Measurements from ENCODE around the gene PAX5. TPM values are rescaled to one million over a fixed set of nuclear protein-coding genes. Genes with fewer than 3 reads are reported as not detected.

PAX5 gene
- total RNA-seq, 2 experiments from 2014 or later, result 0.21 to 0.27 TPM

- H3K27me3 Mint-ChIP-seq (ENCODE audit: low read depth), result peaks cover 19% of the 10 kb centered on the region
- CTCF ChIA-PET, result interaction anchor here (1.0 kb wide), 1 partner anchor 87 kb away, joined by 3 read pairs; no protein-coding TSS in a partner anchor
- no peak overlapping the region for H3K27ac Mint-ChIP-seq
- no peaks in the 10 kb centered on the region for H3K36me3 Mint-ChIP-seq (ENCODE audit: low read depth)
- H3K4me1 Mint-ChIP-seq (ENCODE audit: low read depth), result peaks cover 4% of the 10 kb centered on the region
- intact Hi-C loops (cut with micrococcal nuclease), result no loop called here
- H3K4me3 Mint-ChIP-seq, result no peak overlapping the region
- DNase-seq, result no peak
- no peaks in the 10 kb centered on the region for H3K9me3 Mint-ChIP-seq
These were observed 218.3 kb downstream of the PAX5 start for GRCh38 chr9:36815566-36816348.

DNA sequence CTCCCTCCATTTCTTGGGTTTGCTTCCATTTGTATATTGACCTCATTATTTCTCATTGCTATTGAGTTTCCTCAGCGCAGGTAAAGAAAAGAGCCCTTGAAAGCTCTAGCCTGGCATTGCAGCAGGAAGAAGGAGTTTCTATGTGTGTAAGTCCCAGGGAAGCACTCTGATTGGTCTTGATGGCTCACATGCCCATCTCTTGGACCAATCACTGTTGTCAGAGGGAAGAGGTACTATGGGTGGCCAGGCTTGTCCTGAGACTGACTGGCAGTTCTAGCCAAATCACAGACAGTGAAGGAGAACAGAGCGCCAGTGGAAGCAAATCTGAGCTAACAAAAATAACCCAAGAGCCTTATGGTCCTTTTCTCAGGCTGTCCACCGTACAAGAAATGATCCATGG is 219.0 kb downstream of the PAX5 start:
- CTCF ChIA-PET, result interaction anchor here (1.0 kb wide), 1 partner anchor 86 kb away, joined by 3 read pairs; no protein-coding TSS in a partner anchor

GRCh38 chr9:36813154-36813553 is 220.9 kb downstream of the PAX5 start:
- DNase-seq, result no peak
- Mint-ChIP-seq H3K4me1 (ENCODE audit: low read depth) (no peaks in the 10 kb centered on the region), H3K36me3 (ENCODE audit: low read depth) (no peaks in the 10 kb centered on the region), H3K27ac (no peak overlapping the region), H3K27me3 (ENCODE audit: low read depth) (peaks cover 9% of the 10 kb centered on the region), H3K9me3 (no peaks in the 10 kb centered on the region), H3K4me3 (no peak overlapping the region)
- intact Hi-C loops (cut with micrococcal nuclease), result no loop called here
- CTCF ChIA-PET, result no interaction called here

More for the DNA sequence above, 219.0 kb downstream of the PAX5 start:
- Mint-ChIP-seq H3K4me3 (no peak overlapping the region), H3K9me3 (no peaks in the 10 kb centered on the region), H3K27me3 (ENCODE audit: low read depth) (peaks cover 17% of the 10 kb centered on the region), H3K27ac (no peak overlapping the region), H3K4me1 (ENCODE audit: low read depth) (peaks cover 4% of the 10 kb centered on the region), H3K36me3 (ENCODE audit: low read depth) (no peaks in the 10 kb centered on the region)
- DNase-seq, result no peak
- intact Hi-C loops (cut with micrococcal nuclease), result no loop called here

DNA sequence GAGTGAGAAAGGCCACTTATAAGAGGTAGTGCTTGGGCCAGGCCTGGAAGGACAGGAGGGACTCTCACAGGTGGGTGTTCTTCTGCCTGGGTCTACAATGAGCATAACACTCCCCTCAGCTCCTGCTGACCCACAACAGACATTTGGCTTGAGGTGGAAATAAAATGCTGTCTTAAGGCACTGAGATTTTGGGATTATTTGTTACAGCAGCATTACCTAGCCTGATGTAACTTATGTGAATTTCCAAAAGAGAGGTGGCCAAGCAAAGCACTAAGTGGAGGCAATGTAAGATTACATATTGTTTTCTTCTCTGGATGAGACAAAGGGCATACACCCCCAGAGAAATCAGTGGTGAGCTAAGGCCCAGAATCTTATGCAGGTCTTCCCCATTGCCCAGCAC is 221.5 kb downstream of the PAX5 start:
- Mint-ChIP-seq H3K27ac (no peak overlapping the region), H3K4me1 (ENCODE audit: low read depth) (no peaks in the 10 kb centered on the region), H3K27me3 (ENCODE audit: low read depth) (peaks cover 5% of the 10 kb centered on the region), H3K4me3 (no peak overlapping the region), H3K36me3 (ENCODE audit: low read depth) (no peaks in the 10 kb centered on the region), H3K9me3 (no peaks in the 10 kb centered on the region)
- DNase-seq, result no peak
- CTCF ChIA-PET, result no interaction called here
- intact Hi-C loops (cut with micrococcal nuclease), result no loop called here

DNA sequence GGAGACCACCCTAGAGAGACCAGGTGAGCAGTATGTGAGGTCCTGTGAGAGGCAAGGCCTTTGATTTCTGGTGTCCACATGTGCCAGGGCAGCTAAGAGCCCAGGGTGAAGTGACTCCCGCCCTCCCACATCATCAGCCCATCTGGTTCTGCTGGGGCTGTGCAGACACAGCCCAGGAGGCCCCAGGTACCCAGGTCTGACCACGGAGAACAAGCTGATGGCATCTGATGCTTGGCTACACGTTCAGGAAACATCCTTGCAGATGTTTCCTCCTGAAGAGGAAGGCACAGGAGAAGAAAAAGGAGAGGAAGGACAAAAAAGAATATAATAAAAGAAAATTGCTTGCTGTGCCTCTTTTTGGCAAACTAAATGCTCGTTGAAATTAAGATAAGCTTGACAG is 225.8 kb downstream of the PAX5 start:
- DNase-seq, result no peak
- no peaks in the 10 kb centered on the region for H3K9me3 Mint-ChIP-seq
- H3K4me3 Mint-ChIP-seq, result no peak overlapping the region
- no peaks in the 10 kb centered on the region for H3K36me3 Mint-ChIP-seq (ENCODE audit: low read depth)
- H3K27me3 Mint-ChIP-seq (ENCODE audit: low read depth), result no peaks in the 10 kb centered on the region
- intact Hi-C loops (cut with micrococcal nuclease), result no loop called here
- H3K27ac Mint-ChIP-seq, result no peak overlapping the region
- CTCF ChIA-PET, result no interaction called here
- no peaks in the 10 kb centered on the region for H3K4me1 Mint-ChIP-seq (ENCODE audit: low read depth)

DNA sequence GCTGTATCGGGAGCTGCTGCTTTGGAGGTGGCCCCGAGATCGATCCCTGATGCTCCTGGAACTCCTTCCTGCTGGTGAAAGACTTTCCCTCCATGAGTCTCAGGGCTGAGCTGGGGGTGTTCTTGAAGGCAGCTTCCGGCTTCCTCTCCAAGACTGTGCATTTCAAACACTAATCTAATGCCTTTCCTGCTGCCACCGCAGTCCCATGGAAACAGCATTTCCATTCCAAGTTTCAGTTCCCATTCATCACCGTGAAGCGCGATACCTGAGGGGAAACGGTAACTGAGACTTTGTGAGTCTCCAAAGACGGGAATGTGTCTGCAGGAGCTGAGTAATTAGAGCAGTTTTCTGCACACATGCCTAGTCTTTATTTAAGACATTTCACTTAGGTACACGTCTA is 230.1 kb downstream of the PAX5 start:
- intact Hi-C loops (cut with micrococcal nuclease), result no loop called here
- H3K36me3 Mint-ChIP-seq (ENCODE audit: low read depth), result no peaks in the 10 kb centered on the region
- H3K27ac Mint-ChIP-seq, result no peak overlapping the region
- no peak for DNase-seq
- H3K4me3 Mint-ChIP-seq, result no peak overlapping the region
- H3K4me1 Mint-ChIP-seq (ENCODE audit: low read depth), result no peaks in the 10 kb centered on the region
- CTCF ChIA-PET, result interaction anchor here (2.1 kb wide), 1 partner anchor 70 kb away, joined by 6 read pairs; no protein-coding TSS in a partner anchor
- no peaks in the 10 kb centered on the region for H3K9me3 Mint-ChIP-seq
- no peaks in the 10 kb centered on the region for H3K27me3 Mint-ChIP-seq (ENCODE audit: low read depth)

DNA sequence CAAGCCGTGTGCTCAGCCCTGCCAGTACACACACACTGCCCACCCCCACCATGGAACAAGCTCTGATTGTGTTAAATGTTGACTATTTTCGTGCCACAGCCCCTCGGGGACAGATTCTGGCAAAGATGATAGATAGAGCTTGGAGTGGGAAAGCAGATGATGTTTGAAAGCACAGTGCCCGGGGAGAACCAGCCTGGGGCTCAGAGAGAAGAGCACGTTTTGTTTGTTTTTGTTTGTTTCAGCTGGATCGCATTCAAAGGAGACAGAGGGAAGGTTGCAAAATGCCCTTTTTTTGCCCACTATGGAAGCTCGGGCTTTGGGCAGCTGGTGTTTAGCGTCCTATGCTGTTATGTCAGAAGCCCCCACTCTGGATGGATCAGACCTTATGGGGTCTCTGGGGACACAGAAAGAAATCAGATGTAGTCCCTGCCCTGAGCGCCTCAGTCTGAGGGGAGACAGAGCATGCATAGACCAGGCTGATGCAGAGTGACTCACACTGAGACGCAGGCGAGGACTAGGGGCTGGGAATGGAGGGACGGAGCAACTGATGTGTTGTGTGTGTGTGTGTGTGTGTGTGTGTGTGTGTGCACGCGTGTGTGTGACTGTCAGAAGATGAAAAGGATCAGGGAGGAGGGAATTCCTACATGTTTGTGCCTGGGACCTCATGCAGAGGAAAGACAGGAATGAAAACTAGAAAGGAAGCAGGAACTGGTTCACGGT is 231.7 kb downstream of the PAX5 start:
- DNase-seq, result no peak
- no peaks in the 10 kb centered on the region for H3K36me3 Mint-ChIP-seq (ENCODE audit: low read depth)
- no peaks in the 10 kb centered on the region for H3K9me3 Mint-ChIP-seq
- no peak overlapping the region for H3K27ac Mint-ChIP-seq
- no peak overlapping the region for H3K4me3 Mint-ChIP-seq
- intact Hi-C loops (cut with micrococcal nuclease), result no loop called here
- no peaks in the 10 kb centered on the region for H3K27me3 Mint-ChIP-seq (ENCODE audit: low read depth)
- CTCF ChIA-PET, result no interaction called here
- no peaks in the 10 kb centered on the region for H3K4me1 Mint-ChIP-seq (ENCODE audit: low read depth)

DNA sequence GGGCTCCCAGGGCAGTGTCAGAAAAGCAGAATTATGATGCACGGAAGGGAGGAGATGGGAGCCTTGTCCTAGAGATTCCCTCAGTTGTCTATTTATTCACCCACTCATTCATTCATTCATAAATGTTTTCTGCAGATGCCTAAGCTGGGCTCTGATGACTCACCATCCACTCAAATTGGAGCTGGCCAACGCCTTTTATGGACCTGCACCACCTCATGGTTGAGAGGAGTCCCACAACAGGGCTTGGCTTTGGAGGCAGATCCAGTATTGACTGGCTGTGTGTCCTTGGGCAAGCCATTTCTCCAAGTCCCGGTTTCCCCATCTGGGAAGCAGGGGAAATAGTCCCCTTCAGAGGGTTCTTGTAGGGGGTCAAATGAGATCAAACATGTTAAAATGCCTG is 233.6 kb downstream of the PAX5 start:
- H3K36me3 Mint-ChIP-seq (ENCODE audit: low read depth), result no peaks in the 10 kb centered on the region
- DNase-seq, result no peak
- H3K27me3 Mint-ChIP-seq (ENCODE audit: low read depth), result no peaks in the 10 kb centered on the region
- intact Hi-C loops (cut with micrococcal nuclease), result no loop called here
- no peaks in the 10 kb centered on the region for H3K9me3 Mint-ChIP-seq
- no peak overlapping the region for H3K4me3 Mint-ChIP-seq
- CTCF ChIA-PET, result interaction anchor here (0.6 kb wide), 1 partner anchor 208 kb away, joined by 4 read pairs; no protein-coding TSS in a partner anchor
- no peaks in the 10 kb centered on the region for H3K4me1 Mint-ChIP-seq (ENCODE audit: low read depth)
- H3K27ac Mint-ChIP-seq, result no peak overlapping the region

GRCh38 chr9:36798350-36799065 is 235.6 kb downstream of the PAX5 start:
- intact Hi-C loops (cut with micrococcal nuclease), result no loop called here
- no peak for DNase-seq
- no peaks in the 10 kb centered on the region for H3K27me3 Mint-ChIP-seq (ENCODE audit: low read depth)
- no peak overlapping the region for H3K27ac Mint-ChIP-seq
- no peak overlapping the region for H3K4me3 Mint-ChIP-seq
- CTCF ChIA-PET, result interaction anchor here (0.6 to 0.8 kb wide), 2 partner anchors 36 to 858 kb away, joined by 3 read pairs; no protein-coding TSS in a partner anchor
- no peaks in the 10 kb centered on the region for H3K36me3 Mint-ChIP-seq (ENCODE audit: low read depth)
- peaks cover 4% of the 10 kb centered on the region for H3K9me3 Mint-ChIP-seq
- H3K4me1 Mint-ChIP-seq (ENCODE audit: low read depth), result no peaks in the 10 kb centered on the region

- H3K27ac Mint-ChIP-seq, result no peak overlapping the region
- DNase-seq, result no peak
- no peak overlapping the region for H3K4me3 Mint-ChIP-seq
- no peaks in the 10 kb centered on the region for H3K27me3 Mint-ChIP-seq (ENCODE audit: low read depth)
- CTCF ChIA-PET, result no interaction called here
- no peaks in the 10 kb centered on the region for H3K4me1 Mint-ChIP-seq (ENCODE audit: low read depth)
- peaks cover 8% of the 10 kb centered on the region for H3K9me3 Mint-ChIP-seq
- H3K36me3 Mint-ChIP-seq (ENCODE audit: low read depth), result no peaks in the 10 kb centered on the region
- intact Hi-C loops (cut with micrococcal nuclease), result no loop called here
These were observed 236.4 kb downstream of the PAX5 start for GRCh38 chr9:36797471-36798220.

GRCh38 chr9:36796671-36797419 is 237.2 kb downstream of the PAX5 start:
- CTCF ChIA-PET, result no interaction called here
- no peak for DNase-seq
- Mint-ChIP-seq H3K9me3 (peaks cover 10% of the 10 kb centered on the region), H3K27ac (no peak overlapping the region), H3K4me1 (ENCODE audit: low read depth) (no peaks in the 10 kb centered on the region), H3K36me3 (ENCODE audit: low read depth) (no peaks in the 10 kb centered on the region), H3K4me3 (no peak overlapping the region), H3K27me3 (ENCODE audit: low read depth) (no peaks in the 10 kb centered on the region)
- intact Hi-C loops (cut with micrococcal nuclease), result no loop called here

Data from activated naive CD4-positive, alpha-beta T cell treated with anti-CD3 and anti-CD28 coated beads for 36 hours (primary cell).